Measurements from ENCODE around the gene MAGI3.

Gene MAGI3

DNA sequence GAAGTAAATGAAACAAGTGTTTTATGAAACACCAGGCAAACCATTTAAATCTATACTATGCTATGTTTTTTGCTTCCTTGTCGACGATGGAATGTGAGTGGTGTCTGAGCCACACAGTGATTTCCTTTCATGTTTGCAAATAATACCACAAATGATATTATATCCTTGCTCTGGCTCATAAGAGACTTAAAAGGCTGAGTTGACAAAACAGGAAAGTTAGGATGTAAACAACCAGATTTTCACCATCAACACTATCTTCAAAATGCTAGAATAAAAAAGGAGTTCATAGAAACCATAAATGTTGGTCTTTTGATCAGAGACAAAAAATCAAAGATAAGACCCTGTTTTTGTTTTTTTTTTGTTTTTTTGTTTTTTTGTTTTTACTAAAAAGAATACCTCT, 17.8 kb upstream of the MAGI3 start:
- H3K9ac ChIP-seq (ENCODE audit: low read depth, low read length, poor library complexity, severe bottlenecking): no peak overlapping the region
- no peaks in the 10 kb centered on the region for H3K9me3 ChIP-seq (ENCODE audit: insufficient read depth, low read depth, low read length)
- H3K9me2 ChIP-seq (replicated peaks; ENCODE audit: low read depth, low read length): no peaks in the 10 kb centered on the region
- H3K4me1 ChIP-seq (ENCODE audit: insufficient read depth, low read length, poor library complexity, severe bottlenecking): peaks cover 9% of the 10 kb centered on the region
- no peak overlapping the region for H2AFZ ChIP-seq (ENCODE audit: low read length)
- H3K27me3 ChIP-seq (ENCODE audit: insufficient read depth, low read length, poor library complexity, severe bottlenecking): no peaks in the 10 kb centered on the region
- TF ChIP-seq EZH2phosphoT487 (IDR thresholded peaks at IDR 0.05; ENCODE audit: borderline replicate concordance): no peak
- TF ChIP-seq, protein P1, sequence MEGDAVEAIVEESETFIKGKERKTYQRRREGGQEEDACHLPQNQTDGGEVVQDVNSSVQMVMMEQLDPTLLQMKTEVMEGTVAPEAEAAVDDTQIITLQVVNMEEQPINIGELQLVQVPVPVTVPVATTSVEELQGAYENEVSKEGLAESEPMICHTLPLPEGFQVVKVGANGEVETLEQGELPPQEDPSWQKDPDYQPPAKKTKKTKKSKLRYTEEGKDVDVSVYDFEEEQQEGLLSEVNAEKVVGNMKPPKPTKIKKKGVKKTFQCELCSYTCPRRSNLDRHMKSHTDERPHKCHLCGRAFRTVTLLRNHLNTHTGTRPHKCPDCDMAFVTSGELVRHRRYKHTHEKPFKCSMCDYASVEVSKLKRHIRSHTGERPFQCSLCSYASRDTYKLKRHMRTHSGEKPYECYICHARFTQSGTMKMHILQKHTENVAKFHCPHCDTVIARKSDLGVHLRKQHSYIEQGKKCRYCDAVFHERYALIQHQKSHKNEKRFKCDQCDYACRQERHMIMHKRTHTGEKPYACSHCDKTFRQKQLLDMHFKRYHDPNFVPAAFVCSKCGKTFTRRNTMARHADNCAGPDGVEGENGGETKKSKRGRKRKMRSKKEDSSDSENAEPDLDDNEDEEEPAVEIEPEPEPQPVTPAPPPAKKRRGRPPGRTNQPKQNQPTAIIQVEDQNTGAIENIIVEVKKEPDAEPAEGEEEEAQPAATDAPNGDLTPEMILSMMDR (conservative IDR thresholded peaks at IDR 0.05; ENCODE audit: low read length): no peak
- H3K4me2 ChIP-seq (ENCODE audit: low read depth, low read length, poor library complexity, severe bottlenecking): no peak overlapping the region
- no peaks in the 10 kb centered on the region for H3K79me2 ChIP-seq (ENCODE audit: insufficient read depth, low read length)
- no peaks in the 10 kb centered on the region for H3F3A ChIP-seq (ENCODE audit: low read depth)
- no peaks in the 10 kb centered on the region for H3K36me3 ChIP-seq (ENCODE audit: insufficient read depth, low read length)
- no peaks in the 10 kb centered on the region for H4K20me1 ChIP-seq (ENCODE audit: insufficient read depth, low read length, poor library complexity, severe bottlenecking)
- H3K4me3 ChIP-seq (ENCODE audit: low read length, poor library complexity, severe bottlenecking): no peak overlapping the region

DNA sequence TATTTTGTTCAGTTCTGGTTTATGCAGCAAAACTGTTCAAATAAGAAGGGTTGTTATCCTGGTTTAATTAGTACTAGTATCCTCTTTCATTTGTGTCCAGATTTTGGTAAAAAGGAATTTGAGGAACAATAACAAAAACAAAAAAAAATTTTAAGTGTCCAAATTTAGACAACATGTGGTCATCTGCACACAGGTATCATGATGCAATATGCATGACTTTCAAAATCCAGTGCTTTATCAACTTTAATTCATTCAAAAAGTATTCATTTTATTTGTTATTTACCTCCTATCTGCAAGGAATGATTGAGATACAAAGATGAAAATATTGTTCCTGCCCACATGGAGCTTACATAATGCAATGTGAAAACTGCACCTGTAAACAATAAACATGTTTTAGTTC, 16.7 kb upstream of the MAGI3 start:
- no peaks in the 10 kb centered on the region for H3K9me2 ChIP-seq (replicated peaks; ENCODE audit: low read depth, low read length)
- H2AFZ ChIP-seq (ENCODE audit: low read length): no peak overlapping the region
- no peaks in the 10 kb centered on the region for H4K20me1 ChIP-seq (ENCODE audit: insufficient read depth, low read length, poor library complexity, severe bottlenecking)
- peaks cover 9% of the 10 kb centered on the region for H3K4me1 ChIP-seq (ENCODE audit: insufficient read depth, low read length, poor library complexity, severe bottlenecking)
- no peaks in the 10 kb centered on the region for H3F3A ChIP-seq (ENCODE audit: low read depth)
- no peak overlapping the region for H3K4me3 ChIP-seq (ENCODE audit: low read length, poor library complexity, severe bottlenecking)
- no peaks in the 10 kb centered on the region for H3K36me3 ChIP-seq (ENCODE audit: insufficient read depth, low read length)
- H3K9ac ChIP-seq (ENCODE audit: low read depth, low read length, poor library complexity, severe bottlenecking): no peak overlapping the region
- no peaks in the 10 kb centered on the region for H3K79me2 ChIP-seq (ENCODE audit: insufficient read depth, low read length)
- H3K9me3 ChIP-seq (ENCODE audit: insufficient read depth, low read depth, low read length): no peaks in the 10 kb centered on the region
- no peak overlapping the region for H3K4me2 ChIP-seq (ENCODE audit: low read depth, low read length, poor library complexity, severe bottlenecking)
- no peaks in the 10 kb centered on the region for H3K27me3 ChIP-seq (ENCODE audit: insufficient read depth, low read length, poor library complexity, severe bottlenecking)
- TF ChIP-seq EZH2phosphoT487 (IDR thresholded peaks at IDR 0.05; ENCODE audit: borderline replicate concordance): no peak
- TF ChIP-seq, protein P1 (conservative IDR thresholded peaks at IDR 0.05; ENCODE audit: low read length): no peak

DNA sequence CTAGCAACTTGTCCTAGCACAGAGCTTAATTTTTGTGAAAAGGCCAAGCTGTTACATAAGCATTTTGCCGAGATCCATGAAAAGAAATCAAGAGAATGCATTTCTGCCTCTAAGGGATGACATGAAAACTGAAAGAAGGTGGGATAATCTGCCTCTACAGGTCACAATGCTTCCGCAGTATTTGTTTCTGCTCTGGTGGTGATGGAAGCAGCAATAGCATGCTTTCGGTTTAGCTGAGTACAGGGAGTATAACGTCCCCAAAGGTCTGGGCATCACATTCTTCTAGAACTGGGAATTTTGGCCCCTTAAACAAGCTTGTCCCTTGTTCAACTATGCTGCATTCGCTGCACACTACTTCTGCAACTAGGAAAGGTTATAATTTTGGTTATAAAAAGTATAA, 14.4 kb upstream of the MAGI3 start:
- H2AFZ ChIP-seq (ENCODE audit: low read length): no peak overlapping the region
- no peaks in the 10 kb centered on the region for H3K9me2 ChIP-seq (replicated peaks; ENCODE audit: low read depth, low read length)
- no peak overlapping the region for H3K4me2 ChIP-seq (ENCODE audit: low read depth, low read length, poor library complexity, severe bottlenecking)
- H3K27me3 ChIP-seq (ENCODE audit: insufficient read depth, low read length, poor library complexity, severe bottlenecking): no peaks in the 10 kb centered on the region
- no peaks in the 10 kb centered on the region for H4K20me1 ChIP-seq (ENCODE audit: insufficient read depth, low read length, poor library complexity, severe bottlenecking)
- no peak overlapping the region for H3K4me3 ChIP-seq (ENCODE audit: low read length, poor library complexity, severe bottlenecking)
- no peaks in the 10 kb centered on the region for H3K79me2 ChIP-seq (ENCODE audit: insufficient read depth, low read length)
- no peak overlapping the region for H3K9ac ChIP-seq (ENCODE audit: low read depth, low read length, poor library complexity, severe bottlenecking)
- H3F3A ChIP-seq (ENCODE audit: low read depth): no peaks in the 10 kb centered on the region
- no peaks in the 10 kb centered on the region for H3K4me1 ChIP-seq (ENCODE audit: insufficient read depth, low read length, poor library complexity, severe bottlenecking)
- TF ChIP-seq EZH2phosphoT487 (IDR thresholded peaks at IDR 0.05; ENCODE audit: borderline replicate concordance): no peak
- TF ChIP-seq, protein P1 (conservative IDR thresholded peaks at IDR 0.05; ENCODE audit: low read length): no peak
- no peaks in the 10 kb centered on the region for H3K36me3 ChIP-seq (ENCODE audit: insufficient read depth, low read length)
- no peaks in the 10 kb centered on the region for H3K9me3 ChIP-seq (ENCODE audit: insufficient read depth, low read depth, low read length)

Measured in Loucy (cell line).